Right lung (tissue), 5 donors: Measurements from ENCODE around the gene MUSK. TPM values are rescaled to one million over a fixed set of nuclear protein-coding genes. Genes with fewer than 3 reads are reported as not detected.
A peak's percentile ranks its signal among the peaks of the same experiment; 100 is the strongest.
"Not testable (repeated sequence)": the region's sequence is repeated elsewhere in the genome, so short reads cannot be mapped to it uniquely, and the experiment has no call there.

ENCODE experiments used
- DNase-seq, 2 donors: peaks; one replicate each; pipeline ENCODE4 v3.0.0-alpha.2; 2013
- polyA plus RNA-seq, 5 donors: library from polyadenylated mRNA; unstranded; fragments of 120-200 nt; gene quantifications; one replicate each; pipeline versions ENCODE4 v1.2.1 to v1.2.3, GENCODE V29; 2013; ENCODE audit warnings: inconsistent platforms in 1 of 5, low replicate concordance in 1 of 5; ENCODE audit not compliant: insufficient read length in 5 of 5, insufficient read depth in 1 of 5

MUSK gene
- polyA plus RNA-seq, 5 donors, result 0.43 to 0.67 (median 0.55) TPM

DNA sequence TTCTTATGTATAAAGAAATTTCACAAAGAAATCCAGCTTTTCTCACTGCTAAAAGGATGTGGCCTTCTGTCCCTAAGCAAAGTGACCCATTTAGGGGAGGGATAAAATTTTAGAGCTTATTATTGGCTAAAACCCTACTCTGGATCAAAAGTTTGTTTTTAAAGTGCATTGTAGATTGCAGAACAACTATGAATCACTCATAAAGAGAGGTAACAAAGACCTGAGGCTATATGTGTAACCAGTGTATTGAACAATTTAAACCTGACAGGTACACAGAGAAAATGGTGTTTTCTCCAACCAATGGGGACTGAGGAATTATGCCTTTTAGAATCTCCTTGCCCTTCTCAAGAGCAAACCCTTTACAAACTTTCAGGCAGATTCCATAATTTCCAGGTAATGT lies 86.6 kb downstream of the MUSK start:
- no peak for DNase-seq

DNA sequence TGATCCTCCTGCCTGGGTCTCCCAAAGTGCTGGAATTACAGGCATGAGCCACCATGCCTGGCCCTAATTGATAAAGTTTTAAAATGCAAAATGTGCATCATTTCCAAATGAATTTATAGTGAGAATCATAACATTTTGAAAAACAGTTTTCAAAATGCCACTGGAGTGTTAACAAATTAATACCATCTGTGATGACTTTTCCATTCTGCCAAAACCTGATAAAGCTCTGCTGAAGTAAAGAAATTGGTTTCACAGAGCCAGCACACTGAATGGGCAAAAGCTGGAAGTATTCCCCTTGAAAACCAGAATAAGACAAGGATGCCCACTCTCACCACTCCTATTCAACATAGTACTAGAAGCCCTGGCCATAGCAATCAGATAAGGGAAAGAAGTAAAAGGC lies 89.6 kb downstream of the MUSK start:
- DNase-seq, result no peak

DNA sequence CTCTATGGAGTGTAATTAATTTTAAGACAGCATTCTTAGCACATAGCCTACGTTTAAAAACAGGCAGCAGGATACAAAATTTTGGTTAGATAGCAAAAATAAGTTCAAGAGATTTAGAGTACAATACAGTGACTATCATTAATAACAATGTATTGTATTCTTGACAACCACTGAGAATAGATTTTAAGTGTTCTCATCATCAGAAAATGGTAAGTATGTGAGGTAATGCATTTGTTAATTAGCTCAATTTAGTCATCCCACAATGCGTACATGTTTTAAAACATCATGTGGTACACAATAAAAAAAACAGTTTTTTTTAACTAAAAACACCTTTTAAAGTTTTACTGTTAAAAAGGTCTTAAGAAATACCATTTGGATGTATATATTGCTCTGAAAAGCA lies 94.2 kb downstream of the MUSK start:
- no peak for DNase-seq

DNA sequence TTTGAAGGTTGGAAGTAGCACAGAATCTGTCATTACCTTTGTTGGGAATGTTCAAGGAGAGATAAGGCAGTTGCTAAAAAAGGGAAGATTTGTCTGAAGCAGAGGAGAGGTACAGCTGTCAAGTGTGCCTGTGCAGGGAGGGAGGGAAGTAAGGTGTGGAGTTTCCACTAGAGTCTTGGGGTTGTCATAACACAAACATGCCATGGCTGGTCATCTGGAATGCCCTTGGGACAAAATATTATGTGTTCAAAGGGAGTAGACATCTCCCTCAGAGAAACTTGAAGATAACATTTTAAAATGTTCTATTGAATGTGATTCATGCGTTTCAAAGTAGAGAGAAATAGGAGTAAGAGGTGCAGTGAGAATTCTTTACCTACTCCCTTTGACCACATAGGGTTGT lies 95.0 kb downstream of the MUSK start:
- DNase-seq, result no peak

DNA sequence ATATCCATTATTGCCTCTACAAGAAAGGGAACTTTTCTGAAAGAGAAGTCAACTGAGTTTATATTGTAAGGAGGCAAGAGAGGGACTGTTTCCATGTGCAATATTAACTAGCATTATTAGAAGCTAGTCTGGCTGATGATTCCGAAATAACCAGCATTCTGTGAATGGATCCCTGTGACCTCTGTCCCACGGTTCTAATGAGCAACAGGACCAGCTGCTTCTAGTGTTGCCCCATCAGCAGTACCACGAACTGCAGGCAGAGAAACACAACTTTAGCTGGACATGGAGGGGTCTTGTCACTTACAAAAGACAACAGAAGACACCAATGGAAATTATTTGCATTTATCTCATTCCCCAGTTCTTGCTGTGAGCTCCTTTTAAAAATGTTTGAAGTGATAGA lies 95.4 kb downstream of the MUSK start:
- DNase-seq, result no peak

DNA sequence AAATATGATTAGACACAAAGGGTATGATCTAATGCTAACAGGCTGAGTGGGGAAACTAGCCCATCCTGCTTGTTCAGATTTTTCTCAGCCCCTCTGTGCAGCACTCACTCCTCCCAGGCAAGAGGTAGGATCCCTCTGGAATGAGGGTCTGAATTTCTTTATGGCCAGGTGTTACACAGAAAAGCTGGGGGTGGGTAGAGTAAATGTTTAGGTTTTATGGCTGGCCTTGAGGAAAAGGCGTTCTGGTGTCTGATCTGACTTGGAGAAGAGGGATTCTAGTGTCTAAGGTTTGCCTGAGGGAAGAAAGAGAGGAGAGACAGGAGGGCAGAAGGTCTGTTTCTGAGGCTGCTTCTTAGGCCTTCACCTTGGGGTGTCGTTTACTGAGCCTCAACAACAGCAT lies 97.3 kb downstream of the MUSK start:
- DNase-seq, result no peak

DNA sequence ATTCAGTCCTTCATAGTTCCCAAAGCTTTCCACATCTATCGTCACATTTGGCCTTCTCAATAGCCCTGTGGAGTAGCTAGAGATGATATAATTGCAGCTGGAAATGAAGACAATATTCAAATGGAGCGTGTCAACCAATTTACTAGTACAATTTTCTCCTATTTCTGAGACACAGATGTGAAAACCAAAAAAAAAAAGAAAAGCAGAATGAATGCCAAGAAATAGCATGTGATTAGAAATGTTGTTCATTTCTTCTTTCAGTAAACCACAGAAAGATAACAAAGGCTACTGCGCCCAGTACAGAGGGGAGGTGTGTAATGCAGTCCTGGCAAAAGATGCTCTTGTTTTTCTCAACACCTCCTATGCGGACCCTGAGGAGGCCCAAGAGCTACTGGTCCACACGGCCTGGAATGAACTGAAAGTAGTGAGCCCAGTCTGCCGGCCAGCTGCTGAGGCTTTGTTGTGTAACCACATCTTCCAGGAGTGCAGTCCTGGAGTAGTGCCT lies 99.0 kb downstream of the MUSK start:
- DNase-seq, result peak in 1 of 2 donors; percentile 45

DNA sequence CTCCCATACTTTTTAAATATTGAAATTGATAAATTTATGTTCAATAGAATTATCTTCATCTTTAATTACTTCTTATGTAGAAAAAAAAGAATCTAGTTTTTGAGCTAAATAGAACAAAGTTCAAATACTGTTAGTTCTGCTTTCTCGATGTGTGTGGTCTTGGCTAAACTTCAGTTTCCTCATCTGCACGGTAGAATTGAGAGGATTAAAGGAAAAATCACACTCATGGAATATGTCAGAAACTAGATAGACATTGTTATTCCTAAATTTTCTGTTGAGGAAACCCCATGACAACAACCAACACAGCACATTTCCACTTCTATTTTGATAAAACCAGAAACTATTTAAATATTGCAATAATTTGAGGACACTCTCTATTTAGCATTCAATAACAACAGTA lies 100.3 kb downstream of the MUSK start:
- DNase-seq, result no peak

DNA sequence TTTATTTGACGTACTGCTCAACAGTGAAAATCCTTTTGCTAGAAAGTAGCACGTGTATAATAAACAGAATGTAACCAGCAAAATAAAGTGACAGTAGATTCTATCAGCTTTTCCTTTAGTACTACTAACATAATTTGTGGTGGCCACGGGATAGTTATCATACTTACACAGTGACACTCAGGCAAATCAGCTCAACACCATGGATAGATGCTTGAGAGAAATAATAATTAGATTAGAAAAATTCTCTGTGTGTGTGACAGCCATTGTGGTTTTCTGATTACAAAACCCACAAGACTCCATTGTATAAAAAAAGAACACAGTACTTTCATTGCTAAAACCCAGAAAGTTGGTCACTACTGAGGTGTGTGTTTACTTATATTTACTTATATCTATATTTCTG lies 101.1 kb downstream of the MUSK start:
- no peak for DNase-seq

DNA sequence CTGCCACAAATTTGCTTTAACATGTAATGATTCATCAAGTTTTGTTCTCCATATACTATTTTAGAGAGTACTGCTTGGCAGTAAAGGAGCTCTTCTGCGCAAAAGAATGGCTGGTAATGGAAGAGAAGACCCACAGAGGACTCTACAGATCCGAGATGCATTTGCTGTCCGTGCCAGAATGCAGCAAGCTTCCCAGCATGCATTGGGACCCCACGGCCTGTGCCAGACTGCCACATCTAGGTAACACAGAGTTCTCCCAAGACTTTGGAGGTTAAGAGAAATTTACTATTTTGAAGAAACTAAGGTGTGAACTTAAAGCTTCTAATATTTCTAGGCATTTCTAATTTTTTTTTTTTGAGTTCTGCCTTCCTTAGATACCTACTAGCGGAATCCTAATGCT lies 107.1 kb downstream of the MUSK start:
- no peak for DNase-seq

DNA sequence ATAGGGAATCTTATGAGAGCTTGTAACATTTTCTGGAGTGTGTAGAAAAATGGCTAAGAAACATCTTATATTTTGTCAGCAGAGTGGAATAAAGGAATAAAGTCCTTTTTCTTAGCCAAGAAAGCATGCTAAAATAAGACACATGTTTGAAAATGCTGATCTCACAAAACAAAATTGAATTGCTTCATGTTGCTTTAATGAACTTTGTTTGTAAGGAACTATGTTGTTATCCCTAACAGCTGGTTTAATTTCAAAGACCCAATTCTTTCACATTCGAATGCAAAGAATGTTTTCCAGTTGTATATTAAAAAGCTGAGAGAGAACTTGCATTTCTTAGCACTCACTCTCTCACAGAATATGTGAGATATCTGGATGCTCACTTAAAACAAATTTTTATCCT lies 107.6 kb downstream of the MUSK start:
- peak; percentile 60 to 68 for DNase-seq

DNA sequence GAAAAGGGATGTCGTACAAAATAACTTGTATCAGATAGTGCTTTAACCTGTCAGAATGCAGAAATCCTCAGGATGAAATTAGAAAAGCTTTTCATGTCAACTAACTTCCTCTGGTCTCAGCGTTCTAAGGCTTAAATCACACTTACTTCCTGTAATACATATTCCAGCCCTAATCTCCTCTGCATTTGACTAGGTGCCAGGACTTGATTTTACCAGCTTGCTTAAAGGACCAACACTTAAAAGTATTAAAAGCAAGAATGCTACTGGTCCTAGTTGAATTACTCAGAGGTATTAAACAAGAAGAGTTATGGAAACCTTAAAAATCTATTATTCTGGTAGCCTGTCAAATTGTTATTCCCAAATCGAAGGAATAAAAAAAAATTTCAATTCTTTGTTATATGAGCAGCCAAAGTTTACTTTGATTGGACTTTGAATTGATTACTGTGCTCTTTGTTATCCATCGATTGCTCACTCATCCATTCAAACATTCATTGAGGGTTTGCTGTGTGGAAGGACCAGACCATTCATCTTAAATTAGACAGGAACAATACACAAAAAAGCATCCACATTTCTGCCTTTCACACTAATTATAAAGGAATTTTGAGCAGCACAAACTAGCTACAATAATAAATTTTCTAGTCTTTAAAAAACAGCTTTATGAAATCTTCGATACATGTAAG lies 108.7 kb downstream of the MUSK start:
- peak in 1 of 2 donors; percentile 56 for DNase-seq

DNA sequence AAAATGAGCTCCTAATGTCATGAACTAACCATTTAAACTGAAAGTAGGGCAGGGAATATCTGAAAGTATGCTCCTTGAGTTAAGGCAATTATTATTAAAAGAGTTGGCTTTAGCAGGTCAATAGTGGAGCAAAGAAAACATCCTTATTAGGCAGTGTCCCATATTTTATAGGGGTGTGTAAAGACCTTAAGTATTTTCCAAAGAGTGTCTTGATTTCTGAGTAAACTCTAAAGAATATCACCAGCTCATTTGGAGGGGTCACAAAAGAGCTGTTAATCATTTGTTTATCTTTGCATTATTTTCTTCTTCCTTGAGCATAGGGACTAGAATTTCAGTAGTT lies 109.3 kb downstream of the MUSK start:
- no peak for DNase-seq

DNA sequence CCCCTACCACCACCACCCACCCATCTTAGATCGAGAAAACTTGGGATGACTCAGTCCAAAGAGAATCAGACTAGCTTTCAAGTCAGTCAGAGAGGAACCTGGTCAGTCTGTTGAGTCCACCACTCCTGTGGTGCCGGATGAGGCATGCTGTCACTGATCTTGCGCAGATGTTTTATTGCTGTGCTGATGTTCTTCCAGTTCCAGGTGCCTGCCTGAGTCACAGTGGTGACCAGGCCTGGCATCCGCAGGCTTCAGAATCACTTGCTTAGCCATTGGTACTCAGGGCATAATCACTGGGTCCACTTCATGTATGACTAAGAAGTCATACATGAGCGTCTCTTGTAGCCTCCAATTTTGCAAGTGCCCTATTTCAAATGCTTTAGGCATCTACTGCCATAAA lies 114.1 kb downstream of the MUSK start:
- DNase-seq, result no peak

DNA sequence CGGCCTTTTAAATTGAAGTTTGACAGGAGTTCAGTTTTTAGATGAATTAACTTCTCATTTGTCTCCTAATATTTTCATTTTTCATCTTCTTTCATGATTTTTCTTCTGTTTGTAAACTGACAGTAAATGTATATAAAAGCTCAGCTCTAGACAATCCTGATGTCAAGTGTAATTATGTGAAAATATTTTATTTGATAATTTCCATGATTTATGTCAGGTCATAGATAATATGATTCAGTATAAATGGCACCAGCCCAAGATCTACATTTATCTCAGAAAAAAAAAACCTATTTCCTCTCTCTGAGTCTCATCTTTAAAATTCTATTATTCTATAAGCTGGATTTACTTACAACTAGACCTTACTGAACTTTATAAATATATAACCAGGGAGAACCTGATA lies 115.7 kb downstream of the MUSK start:
- no peak for DNase-seq

DNA sequence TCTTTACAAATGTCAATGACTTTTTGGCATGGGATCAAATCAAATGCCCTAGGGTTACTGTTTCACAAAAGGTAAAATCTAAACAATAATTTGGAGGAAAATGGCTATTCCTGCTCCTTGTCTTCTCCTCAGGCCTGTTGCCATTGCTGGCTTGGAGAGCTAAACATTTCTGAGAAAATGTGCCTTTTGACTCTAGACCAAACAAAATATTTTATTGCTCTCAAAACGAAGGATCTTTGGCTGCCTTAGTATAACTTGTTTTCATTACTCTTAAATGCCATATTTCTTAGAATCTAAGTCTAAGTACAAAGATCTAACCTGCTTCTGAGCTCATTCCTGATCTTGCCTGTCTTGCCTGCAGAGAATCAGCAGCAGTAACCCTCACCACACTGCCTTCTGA lies 116.6 kb downstream of the MUSK start:
- no peak for DNase-seq

DNA sequence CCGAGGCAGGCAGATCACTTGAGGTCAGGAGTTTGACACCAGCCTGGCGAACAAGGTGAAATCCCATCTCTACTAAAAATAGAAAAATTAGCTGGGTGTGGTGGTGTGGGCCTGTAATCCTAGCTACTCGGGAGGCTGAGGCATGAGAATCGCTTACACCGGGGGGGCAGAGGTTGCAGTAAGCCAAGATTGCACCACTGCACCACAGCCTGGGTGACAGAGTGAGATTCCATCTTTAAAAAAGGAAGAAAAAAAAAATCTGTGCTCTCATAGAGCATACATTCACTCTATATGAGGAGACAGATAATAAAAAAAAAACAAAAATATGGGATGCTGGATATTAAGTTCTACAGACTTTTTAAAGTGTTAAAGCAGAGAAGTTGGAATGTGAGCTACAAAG lies 119.8 kb downstream of the MUSK start:
- not testable (repeated sequence) for DNase-seq

DNA sequence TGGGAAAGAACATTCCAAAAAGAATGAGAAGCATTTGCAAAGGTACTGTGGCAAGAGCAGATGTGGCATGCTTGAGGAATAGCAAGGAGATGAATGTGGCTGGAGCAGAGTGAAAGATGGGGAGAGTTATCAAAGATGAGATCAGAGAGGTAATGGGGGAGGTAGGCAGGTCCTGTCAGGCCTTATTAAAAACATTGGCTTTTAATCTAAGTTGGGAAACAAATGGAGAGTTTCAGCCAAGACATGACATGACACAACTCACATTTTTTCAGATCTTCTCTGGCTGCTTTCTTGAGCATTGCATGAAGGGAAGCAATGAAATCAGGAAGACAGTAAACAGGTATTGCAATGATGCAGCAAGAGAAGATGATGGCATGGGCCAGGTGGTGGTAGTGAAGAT lies 120.3 kb downstream of the MUSK start:
- no peak for DNase-seq

DNA sequence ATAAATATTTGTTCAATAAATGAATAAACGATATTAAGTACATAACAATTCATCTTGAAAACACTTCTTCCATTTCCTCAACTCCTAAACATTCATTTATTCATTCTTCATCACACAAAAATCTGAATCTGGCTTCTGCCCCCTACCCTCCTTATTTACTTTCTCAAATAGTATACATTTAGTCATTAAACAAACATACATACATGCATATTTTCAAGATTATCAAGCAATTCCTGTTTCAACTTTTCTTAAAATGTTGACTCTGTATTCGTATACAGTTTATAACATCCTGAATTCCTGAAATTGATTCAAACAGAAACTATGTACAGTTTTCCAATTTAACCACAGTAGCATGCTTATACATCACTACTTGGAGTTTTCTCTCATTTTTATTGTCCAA lies 129.0 kb downstream of the MUSK start:
- DNase-seq, result no peak

DNA sequence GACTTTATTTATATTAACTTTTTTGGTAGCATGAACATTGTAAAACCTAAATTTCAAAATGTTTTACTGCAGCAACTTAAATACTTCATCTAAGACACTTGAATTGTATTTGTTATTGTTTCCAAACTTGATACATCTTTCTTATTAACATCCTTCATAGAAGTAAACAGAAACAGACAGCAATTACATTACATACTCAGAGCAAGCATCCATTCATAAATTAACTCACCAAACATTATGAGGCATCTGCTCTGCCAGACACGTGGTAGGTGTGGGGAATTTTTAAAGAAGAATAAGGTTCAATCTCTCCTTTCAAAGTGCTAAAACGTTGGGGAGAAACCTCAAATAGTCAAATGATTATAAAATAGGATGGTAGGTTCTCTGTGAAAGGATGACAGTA lies 130.8 kb downstream of the MUSK start:
- DNase-seq, result no peak

DNA sequence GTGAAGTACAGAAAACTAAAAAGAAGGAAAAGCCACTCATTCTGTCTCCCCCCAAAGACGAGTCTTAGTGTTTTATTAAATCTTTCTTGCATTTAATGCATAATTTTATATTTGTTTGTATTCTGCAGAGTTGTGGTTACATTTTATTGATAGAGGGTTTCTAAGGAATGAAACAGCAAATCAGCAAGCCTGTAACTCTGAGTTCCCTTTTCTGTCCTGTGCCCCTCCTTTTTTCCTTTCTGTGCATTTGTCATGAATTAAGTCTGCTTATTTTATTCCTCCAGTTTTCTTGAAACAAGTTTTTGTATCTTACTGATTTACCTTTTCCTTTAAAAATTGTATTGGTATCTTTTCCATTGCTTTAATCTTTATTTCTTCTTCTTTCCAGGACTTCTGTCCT lies 132.8 kb downstream of the MUSK start:
- no peak for DNase-seq

DNA sequence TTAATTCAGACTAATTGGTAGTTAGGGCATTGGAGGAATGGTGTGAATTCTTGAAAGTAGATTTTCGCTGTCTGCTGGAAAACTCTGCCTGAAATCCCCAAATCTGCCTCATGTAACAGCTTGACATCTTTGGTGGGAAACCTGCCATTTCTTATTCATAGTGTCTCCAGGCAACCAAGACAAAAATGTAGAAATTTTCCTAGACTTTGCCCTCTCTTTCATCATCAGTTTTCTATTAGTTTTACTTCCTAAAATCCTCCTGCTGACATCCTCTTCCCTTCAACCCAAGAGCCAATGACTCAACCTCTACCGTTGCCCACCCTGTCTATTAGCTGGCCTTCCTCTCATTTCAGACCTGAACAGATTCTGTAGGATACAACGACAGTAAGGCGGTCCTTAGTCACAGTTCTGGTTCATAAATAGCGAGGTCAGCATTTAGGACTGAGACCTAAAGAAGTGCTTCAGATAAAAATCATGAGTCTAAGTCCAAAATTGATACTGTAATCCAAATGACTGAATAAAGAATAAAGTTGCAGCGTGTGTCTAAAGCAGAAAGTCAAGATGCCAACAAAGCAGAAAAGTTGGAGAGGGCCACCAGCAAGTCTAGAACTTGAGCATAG lies 133.9 kb downstream of the MUSK start:
- DNase-seq, result peak in 1 of 2 donors; percentile 32

DNA sequence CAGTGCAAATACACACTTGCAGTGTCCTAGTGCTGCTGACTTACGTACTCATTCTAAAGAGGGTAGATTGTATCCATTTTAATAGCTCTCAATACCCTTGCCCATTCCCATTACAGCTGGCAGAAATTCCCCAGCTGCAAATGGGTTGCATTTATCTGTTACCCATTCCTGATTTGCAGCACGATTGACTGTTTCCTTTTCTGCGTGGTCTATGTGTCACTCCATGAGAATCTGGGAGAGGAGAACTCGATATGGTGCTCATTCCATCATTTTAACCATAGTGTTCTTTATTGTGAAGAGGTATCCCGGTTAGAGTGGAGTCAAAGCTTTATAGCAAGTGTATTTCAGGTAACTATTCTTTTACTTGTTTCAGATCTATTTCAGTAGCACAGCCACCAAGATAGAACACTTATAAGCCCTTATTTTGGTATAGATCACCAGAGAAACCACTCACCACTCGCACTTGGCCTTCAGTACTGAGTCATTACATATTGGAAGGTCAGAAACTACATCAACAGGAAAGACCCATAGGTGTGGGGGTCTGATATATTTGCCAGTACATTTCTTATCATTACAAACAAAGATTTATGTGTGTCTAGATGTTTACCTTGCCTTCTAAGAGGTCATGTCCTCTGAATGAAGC lies 139.5 kb downstream of the MUSK start:
- no peak for DNase-seq

DNA sequence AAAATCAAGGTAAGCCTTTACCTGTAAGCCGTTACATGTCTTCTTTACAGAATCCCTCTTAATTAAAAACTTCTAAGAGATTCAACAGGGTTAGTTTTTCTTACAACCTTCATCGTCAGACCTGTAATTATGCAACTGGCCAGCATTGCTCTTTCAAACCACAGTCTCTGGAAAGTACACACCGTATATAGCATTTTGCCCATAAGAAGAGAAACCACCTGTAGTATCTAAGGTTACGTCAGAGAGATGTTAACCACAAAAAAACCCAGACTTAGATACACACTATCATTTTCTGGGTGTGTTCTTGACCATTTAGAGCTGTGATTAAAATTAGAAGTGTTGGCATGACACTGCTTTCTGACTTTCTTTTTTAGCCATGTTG lies 140.0 kb downstream of the MUSK start:
- no peak for DNase-seq
